ENCODE measurements around the gene LCE1D.

The LCE1D gene, protein sequence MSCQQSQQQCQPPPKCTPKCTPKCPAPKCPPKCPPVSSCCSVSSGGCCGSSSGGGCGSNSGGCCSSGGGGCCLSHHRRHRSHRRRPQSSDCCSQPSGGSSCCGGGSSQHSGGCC

DNA sequence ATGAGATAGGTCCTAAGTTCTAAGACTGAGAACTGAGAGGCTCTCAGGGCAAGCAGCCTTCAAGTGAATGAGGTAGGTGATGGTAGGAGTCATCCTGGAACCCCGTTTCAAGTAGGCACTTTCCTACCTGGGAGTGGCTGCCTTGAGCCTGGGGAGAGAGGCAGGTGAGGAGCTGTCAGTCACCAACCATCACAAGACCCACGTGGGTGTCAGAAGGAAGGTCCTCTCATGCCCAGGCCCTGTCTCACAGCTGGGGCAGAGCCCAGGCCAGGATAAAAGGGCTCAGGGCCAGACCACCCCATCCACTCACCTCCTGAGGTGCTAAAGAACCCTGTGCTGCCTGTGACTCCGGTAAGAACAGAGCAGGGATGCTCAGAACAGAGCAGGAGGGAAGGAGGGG lies at the start of gene LCE1D:
Gene LCE1D, plus strand, starts transcription at position 301 of the 400 bp plus-strand sequence. CDS start 1,074 bp downstream, outside the sequence.
- no peak for DNase-seq (ENCODE audit: low read depth in 2 of 2)

DNA sequence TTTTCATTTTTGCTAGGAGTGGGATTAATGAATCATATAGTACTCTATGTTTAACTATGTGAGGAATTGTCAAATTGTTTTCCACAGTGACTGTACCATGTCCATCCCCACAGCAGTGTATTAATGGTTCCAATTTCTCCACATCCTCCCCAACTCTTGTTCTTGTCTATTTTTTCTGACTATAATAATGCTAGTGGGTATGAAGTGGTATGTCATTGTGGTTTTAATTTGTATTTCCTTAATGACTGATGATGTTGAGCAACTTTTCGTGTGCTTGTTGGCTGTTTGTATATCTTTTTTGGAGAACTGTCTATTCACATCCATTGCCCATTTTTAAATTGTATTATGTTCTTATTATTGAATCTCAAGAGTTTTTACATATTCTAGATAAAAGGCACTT lies 48.7 kb upstream of the LCE1D start:
- DNase-seq (ENCODE audit: low read depth in 2 of 2) = no peak

DNA sequence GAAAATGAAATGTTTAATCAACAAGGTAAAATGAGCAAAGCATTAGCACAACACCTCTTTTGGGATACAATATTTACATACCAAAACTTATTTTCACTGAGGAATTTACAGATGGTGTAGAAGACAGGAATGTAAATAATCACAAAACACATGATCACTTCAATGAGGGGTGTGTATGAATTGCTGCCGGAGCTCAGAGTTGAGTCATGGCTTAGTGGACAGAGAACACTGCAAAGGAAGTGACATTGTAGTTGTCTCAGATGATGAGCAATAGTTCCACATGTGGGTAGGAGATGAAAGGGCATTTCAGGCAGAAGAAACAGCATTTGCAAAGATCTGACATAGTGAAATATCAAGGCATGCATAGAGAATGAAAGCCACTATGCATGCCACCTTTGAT lies 44.3 kb upstream of the LCE1D start:
- no peak for DNase-seq (ENCODE audit: low read depth in 2 of 2)

DNA sequence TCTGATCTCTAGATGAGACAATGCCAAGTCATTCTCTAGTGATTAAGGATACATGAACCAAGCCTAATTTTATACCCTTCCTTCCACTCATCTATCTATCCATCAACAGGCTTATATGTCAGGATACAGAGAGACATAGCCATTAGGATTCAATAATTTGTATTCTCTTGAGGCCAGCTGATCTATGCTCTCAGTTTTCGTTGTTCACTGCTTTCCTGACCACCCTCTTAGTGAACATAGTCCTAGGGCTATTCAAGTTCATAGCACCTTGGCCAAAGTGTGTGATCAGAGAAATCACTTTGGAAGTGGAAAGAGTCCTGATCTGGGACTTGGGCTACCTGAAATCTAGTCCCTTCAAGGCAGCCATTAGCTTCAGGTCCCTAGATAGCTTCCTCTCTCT lies 42.9 kb upstream of the LCE1D start:
- no peak for DNase-seq (ENCODE audit: low read depth in 2 of 2)

DNA sequence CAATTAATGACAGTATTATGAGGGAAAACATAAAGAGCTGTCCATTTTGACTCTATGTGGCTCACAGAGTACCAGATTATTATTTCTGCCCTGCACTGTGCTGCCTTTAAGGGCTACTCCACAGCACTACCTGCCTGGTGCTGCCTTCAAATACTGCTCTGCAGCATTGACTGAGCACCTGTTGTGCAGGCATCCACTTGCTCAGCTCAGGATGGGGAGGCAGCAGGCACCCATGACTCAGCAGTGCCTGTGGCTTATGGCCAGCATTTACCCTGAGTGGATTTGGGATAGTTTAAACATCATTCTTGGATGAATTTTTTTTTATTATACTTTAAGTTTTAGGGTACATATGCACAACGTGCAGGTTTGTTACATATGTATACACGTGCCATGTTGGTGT lies 39.6 kb upstream of the LCE1D start:
- no peak for DNase-seq (ENCODE audit: low read depth in 2 of 2)

DNA sequence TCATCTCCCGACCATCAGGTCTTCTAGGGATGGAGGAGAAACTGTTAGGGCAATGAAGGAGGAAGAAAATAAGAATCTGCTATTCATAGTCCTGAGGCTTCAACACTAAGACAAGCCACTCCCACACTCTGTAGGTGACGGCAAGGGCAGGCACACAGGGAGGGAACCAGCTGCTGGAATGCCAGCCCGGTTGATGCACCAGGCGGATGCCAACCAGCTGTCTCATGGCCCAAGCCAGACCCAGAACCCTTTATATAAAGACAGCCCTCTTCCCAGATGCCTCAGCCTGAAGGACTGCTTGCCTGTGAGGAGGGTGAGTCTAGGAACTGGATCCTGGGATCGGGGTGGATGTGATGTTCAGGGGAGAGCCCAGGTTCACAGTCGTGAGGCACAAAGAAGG lies 38.8 kb upstream of the LCE1D start, which contains the start of gene KPRP:
Gene KPRP, plus strand, starts transcription at position 279 of the 400 bp plus-strand sequence. CDS start 1,564 bp downstream, outside the sequence.
- DNase-seq (ENCODE audit: low read depth in 2 of 2) = no peak

DNA sequence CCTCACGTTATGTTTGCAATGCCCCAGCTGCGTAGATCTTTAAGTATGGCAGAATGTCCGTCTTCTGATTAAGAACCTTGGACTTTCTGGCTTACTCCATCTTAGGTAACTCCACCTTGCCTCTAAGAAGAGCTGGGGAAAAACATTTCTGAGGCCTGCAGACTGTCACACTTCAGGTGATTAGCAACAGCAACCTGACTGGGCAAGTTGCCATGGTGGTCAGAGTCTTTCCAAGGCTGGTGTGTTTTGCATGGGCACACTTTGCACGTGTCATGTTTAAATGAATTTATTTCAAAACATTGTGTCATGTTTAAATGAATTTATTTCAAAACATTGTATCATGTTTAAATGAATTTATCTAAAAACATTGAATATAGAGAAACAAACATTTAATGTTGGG lies 37.9 kb upstream of the LCE1D start:
- DNase-seq (ENCODE audit: low read depth in 2 of 2) = no peak

DNA sequence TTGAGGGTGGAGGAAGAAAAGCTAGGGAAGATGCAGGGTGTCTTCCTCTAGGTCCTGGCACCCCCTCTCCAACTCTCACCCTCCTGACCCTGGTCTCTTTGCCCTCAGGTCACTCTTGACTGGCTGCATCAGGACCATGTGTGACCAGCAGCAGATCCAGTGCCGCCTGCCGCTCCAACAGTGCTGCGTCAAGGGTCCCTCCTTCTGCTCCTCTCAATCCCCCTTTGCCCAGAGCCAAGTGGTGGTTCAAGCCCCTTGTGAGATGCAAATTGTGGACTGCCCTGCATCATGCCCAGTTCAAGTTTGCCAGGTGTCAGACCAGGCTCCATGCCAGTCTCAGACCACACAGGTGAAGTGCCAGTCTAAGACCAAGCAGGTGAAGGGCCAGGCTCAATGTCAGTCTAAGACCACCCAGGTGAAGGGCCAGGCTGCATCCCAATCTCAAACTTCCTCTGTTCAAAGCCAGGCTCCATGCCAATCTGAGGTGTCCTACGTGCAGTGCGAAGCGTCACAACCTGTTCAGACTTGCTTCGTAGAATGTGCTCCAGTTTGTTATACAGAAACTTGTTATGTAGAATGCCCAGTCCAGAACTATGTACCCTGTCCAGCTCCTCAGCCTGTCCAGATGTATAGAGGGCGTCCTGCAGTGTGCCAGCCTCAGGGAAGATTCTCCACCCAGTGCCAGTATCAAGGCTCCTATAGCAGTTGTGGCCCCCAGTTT lies 36.9 kb upstream of the LCE1D start:
- no peak for DNase-seq (ENCODE audit: low read depth in 2 of 2)

DNA sequence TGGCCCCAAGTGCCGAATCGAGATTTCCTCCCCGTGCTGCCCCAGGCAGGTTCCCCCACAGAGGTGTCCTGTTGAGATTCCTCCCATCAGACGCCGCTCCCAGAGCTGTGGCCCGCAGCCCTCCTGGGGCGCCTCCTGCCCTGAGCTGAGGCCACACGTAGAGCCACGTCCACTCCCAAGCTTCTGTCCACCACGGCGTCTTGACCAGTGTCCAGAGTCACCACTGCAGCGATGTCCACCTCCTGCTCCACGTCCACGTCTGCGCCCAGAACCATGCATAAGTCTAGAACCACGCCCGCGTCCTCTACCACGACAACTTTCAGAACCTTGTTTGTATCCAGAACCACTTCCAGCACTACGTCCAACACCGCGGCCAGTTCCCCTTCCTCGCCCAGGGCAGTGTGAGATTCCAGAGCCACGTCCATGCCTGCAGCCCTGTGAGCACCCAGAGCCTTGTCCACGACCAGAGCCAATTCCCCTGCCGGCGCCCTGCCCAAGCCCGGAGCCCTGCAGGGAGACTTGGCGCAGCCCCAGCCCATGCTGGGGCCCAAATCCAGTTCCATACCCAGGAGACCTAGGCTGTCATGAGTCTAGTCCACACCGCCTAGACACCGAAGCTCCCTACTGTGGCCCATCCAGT lies 35.9 kb upstream of the LCE1D start:
- no peak for DNase-seq (ENCODE audit: low read depth in 2 of 2)

DNA sequence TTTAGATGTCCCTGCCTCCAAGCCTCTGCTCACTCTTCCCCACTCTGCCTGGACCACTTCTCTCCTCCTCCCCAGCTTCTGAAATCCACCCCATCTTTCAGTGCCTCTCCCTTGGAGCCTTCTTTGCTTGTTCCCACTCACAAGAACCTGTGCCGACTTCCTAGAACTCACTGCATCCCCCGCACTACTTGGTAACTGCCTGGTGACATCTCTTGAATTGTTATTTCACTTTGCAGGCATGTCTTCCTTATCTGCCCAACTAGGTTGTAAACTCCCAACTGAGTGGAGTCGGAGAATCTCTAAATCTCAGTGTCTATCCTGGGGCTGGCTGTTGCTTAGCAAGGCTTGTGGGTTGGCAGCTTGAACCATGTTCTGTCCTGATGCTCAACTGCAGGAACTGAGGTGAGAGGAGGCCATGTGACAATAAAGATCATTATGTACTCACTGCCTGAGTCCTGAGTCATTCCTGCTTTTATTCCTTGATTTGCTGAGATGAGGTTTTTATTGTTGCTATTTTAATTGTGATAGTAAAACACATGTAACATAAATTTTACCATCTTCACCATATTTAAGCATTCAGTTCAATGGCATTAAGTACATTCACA lies 34.8 kb upstream of the LCE1D start:
- DNase-seq (ENCODE audit: low read depth in 2 of 2) = no peak

DNA sequence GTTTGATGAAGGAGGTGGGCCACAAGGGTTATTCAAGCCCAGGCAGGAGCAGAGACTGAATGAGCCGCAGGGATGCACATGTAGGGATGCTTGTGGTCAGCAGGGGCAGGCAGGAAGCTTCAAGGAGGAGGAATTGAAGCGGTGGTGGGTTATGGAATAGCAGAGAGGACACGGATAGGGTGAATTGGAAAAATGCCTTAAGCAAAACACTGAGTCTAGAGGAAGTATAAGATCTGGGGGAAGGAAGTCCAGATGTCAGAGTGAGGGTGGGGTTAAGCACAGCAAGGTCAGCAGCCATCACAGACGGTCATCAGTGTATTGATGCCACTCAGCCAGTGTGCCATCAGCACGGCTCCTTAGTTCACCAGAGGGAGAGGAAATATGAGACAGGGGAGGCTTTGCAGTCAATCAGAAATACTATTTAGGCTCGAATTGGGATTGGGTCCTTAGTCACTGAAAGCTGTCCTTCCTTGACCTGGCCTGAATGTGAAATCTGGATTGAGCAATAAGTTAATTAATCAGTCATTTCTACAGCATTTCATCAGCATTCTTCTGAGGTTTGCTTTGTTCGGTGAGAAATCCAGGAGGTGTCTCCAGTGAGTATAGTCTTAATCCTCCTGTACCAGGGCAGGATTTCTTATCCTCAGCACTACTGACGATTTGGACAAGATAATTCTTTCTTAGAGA lies 27.5 kb upstream of the LCE1D start:
- no peak for DNase-seq (ENCODE audit: low read depth in 2 of 2)

DNA sequence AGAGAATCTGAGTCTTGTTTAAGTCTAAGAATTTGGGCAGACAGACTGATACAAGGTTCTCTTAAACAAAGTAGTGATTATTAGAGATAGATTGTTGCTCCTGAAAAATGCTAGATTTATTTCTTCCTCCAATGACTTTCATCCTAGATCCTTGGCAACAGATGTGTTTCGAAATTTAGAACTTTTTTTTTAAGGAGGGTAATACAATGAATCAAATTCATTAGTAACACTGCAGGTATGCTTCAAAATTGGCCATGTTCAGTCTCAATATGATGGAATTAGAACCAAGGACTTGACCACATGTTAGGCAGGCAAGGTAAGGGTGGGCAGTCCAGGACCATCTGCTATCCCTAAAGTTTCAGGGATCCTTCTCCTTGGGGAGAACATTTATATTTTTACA lies 26.1 kb upstream of the LCE1D start:
- no peak for DNase-seq (ENCODE audit: low read depth in 2 of 2)

DNA sequence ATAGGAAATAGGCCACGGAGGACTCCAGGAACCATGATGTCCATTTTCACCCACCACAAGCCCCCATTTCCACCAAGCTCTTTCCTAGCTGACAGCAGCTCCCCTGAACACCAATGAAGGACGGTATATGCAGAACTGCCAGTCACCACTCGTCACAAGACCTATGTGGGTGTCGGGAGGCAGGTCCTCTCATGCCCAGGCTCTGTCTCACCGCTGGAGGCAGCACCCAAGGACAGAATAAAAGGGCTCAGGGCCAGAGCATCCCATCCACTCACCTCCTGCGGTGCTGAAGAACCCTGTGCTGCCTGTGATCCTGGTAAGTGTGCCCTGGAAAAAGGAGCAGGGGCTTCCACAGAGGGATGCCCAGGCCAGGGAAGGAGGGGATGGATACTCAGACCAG lies 21.6 kb upstream of the LCE1D start, which contains the start of gene LCE1F:
Gene LCE1F, plus strand, starts transcription at position 266 of the 400 bp plus-strand sequence. CDS start 1,232 bp downstream, outside the sequence.
- DNase-seq (ENCODE audit: low read depth in 2 of 2) = no peak

DNA sequence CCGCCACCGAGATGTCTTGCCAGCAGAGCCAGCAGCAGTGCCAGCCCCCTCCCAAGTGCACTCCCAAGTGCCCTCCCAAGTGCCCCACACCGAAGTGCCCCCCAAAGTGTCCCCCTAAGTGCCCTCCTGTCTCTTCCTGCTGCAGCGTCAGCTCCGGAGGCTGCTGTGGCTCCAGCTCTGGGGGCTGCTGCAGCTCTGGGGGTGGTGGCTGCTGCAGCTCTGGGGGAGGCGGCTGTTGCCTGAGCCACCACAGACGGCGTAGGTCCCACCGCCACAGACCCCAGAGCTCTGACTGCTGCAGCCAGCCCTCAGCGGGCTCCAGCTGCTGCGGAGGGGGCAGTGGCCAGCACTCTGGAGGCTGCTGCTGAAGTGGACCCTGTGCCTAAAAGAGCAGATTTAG lies 20.2 kb upstream of the LCE1D start:
- no peak for DNase-seq (ENCODE audit: low read depth in 2 of 2)

DNA sequence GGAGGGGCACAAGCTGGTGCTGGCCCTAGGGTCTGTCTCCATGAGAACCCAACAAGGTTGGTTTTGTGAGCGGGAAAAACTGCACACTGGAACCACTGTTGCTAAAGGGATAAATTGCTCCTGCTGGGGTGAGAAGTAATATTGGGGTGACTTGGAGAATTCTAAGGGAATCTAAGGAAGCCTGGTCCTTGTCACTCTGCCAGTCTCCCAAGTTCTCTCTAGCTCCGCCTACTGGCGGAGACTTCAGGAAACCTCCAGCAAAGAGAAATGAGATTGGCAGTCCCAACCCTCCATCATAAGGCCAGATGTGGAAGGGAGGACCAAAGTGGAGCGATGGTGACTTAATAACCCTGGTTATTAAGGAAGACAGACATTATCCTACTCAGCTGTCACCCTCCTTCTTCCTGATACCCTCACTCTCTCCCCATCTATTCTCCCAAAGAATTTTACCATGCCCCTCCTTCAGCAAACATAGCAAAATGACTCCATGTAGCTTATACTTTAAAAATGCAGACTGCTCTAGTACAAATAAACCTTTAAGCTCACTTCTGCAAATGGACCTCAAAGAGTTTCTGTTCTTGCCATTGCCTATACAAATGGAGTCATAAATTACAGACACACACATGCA lies 18.9 kb upstream of the LCE1D start:
- no peak for DNase-seq (ENCODE audit: low read depth in 2 of 2)

DNA sequence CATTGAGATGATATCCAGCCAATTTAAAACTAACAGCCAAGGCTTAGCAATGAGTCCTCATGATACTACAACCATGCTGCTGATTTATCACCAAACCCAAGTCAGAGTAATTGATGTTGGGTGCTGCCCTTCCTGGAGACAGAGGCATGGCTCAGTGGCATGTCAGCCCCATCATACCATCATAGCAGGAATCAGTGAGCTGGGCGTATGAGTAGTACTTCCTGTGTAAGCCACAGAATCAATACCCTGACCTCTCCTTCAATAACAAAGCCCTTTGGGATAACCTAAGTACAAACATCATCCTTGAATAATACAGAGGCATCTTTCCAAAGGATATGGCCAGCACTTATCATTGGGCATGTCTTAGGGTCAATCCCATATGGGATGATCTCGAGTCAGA lies 13.4 kb upstream of the LCE1D start:
- DNase-seq (ENCODE audit: low read depth in 2 of 2) = no peak

DNA sequence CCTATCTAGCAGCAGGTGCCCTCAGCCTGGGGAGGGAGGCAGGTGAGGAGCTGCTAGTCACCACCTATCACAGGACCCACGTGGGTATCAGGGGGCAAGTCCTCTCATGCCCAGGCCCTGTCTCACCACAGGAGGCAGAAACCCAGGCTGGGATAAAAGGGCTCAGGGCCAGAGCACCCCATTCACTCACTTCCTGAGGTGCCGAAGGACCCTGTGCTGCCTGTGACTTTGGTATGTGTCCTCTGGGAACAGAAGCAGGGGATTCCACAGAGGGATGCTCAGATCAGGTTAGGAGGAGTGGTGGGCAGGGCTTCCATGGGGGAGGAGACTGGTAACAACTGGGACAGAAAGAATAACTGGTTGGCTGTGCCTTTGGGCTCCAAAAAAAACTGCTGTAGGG lies 10.4 kb upstream of the LCE1D start, which contains the start of gene LCE1E:
Gene LCE1E, plus strand, starts transcription at position 181 of the 400 bp plus-strand sequence. CDS start 1,043 bp downstream, outside the sequence.
- no peak for DNase-seq (ENCODE audit: low read depth in 2 of 2)

DNA sequence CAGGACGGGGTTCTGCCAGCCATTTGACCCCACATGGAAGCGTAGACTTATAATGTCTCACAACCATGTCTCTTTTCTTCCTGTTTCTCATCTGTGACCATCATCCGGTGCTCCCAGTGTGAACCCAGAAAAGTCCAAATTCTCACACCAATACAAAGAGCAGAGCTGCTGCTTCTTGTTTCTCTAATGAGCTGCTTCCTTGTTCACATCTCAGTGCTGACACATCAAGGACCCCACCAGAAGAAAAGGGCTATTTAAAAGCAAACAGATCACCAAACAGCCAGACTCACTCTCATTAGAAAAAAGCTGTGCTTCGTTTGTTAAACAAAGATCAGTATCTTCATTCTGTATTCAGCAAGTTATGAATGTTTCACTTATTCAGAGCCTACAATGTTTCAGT lies 835 bp upstream of the LCE1D start:
- DNase-seq (ENCODE audit: low read depth in 2 of 2) = no peak

DNA sequence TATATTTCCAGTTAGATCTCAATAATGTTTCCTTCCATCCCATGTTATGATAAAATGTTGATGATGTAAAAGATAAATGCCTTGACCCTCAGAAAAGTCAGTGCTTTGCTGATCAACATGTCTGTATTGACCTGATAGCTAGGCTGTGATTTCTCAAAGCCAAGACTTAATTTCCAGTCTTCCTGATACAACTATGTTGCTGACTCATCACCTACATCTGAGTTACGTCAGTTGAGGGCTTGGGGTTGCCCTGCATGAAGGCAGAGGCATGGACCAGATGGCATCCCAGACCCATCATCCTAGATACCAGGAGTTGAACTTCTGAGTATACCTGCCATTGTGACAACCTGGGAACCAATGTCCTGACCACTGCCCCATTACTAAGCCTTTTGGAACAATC lies 4.8 kb downstream of the LCE1D start:
- no peak for DNase-seq (ENCODE audit: low read depth in 2 of 2)

DNA sequence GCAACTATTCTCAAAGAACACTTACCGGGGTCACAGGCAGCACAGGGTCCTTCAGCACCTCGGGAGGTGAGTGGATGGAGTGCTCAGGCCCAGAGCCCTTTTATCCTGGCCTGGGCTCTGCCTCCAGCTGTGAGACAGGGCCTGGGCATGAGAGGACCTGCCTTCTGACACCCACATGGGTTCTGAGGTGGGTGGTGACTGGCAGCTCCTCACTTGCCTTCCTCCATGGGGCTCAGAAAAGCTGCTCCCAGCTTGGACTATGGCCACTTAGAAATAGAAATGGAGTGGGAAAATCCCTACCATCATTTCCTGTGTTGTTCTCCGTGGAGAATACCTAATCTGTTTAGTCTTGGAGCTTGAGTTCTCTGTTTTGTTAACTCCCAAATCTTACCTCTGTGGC lies 10.1 kb downstream of the LCE1D start, which contains the start of gene LCE1C:
Gene LCE1C, minus strand, starts transcription at position 76 of the 400 bp plus-strand sequence. CDS start 1,173 bp downstream, outside the sequence.
- DNase-seq (ENCODE audit: low read depth in 2 of 2) = no peak

DNA sequence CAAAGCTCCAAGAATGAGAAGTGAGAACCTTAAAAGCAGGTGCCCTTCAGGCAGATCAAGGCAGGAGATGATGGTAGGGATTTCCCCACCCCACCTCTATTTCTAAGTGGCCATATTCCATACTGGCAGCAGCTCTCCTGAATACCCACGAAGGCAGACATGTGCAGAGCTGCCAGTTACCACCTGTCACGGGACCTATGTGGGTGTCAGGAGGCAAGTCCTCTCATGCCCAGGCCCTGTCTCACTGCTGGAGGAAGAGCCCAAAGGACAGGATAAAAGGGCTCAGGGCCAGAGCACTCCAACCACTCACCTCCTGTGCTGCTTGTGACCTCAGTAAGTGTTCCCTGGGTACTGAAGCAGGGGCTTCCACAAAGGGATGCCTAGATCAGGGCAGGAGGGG lies 14.5 kb downstream of the LCE1D start:
- no peak for DNase-seq (ENCODE audit: low read depth in 2 of 2)

All from stimulated activated CD4-positive, alpha-beta T cell treated with anti-CD3 and anti-CD28 coated beads, Interleukin-15, amount 100 ng/mL, for 48 hours (primary cell).